GM04504 (cell line): ENCODE results near the gene RBFOX2.

Experiments
- DNase-seq: peaks from one replicate; pipeline ENCODE4 v3.0.0-alpha.2; 2012; ENCODE audit warnings: low read depth

The RBFOX2 gene

DNA sequence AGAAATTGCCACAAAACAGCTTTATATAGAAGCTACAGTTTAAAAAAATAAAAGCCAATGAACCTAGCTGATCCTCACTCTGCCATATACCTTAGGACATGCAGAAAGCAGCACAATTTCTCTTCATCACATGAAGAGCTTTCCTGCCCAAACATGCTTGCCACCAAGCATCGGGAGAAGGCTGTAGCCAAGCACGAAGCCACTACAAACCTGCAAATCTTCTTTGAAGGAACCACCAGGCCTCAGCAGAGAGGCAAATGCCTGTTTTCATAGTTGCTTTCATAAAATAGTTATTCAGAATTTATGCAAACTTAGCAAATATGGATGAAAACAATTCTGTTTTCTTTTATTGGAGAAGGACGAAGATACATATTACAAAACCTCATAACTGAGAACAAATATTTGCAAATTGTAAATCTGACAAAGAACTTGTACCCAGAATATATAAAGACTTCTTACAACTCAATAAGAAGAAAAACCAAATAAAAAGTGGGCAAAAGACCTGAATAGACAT lies 100.3 kb downstream of the RBFOX2 start:
- DNase-seq = no peak

DNA sequence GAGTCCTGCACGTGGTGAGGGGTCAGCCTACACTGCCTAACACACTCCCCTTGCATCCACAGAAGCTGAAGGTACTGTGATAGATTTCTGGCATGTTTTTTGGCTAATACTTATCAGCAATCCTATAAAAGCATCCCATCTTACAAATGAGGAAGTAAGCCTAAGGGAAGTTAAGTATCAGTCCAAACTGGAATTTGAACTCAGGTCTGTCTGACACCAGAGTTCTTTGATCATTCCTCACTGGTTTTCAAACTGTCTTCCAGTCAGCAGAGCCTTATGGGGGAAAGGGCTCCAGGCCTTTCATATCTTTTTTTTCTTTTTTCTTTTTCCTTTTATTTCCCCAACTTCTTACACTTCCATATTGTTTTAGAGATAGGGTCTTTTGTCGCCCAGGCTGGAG lies 105.6 kb downstream of the RBFOX2 start:
- no peak for DNase-seq

DNA sequence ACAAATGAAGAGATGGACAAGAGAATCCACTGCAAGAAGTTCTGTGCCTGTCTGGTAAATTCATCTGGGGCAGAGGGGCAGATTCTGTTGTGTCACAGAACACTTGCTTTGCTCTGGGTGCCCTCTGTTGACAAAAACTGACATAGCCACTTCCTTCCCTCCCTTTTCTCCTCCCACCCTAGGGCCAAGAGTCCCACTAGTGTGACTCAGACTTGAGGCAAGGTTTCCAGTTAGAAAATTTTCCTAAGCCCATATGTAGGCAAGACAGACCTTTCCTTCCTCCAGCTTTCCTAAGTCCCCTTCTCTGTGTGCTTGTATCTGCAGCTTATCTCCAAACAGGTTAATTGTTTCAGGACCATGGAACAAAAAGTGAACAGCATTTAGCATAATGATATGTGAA lies 106.8 kb downstream of the RBFOX2 start:
- peak; percentile 87 for DNase-seq

DNA sequence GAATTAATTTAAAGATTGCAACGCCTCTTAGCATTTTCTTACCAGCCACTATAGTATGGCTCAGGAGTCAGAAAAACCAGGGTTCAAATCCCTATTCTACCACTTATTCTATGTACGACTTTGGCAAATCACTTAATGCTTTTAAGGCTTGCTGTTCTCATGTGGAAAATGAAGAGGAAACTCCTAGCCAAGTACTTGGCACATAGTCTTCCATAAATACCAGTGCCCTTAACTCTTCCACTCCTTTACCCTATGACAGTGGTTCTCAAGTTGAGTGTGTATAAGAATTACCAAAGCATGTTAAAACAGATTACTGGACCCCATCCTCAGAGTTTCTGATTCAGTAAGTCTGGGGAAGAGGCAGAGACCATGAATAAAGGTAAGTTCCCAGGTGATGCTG lies 107.6 kb downstream of the RBFOX2 start:
- DNase-seq = no peak

DNA sequence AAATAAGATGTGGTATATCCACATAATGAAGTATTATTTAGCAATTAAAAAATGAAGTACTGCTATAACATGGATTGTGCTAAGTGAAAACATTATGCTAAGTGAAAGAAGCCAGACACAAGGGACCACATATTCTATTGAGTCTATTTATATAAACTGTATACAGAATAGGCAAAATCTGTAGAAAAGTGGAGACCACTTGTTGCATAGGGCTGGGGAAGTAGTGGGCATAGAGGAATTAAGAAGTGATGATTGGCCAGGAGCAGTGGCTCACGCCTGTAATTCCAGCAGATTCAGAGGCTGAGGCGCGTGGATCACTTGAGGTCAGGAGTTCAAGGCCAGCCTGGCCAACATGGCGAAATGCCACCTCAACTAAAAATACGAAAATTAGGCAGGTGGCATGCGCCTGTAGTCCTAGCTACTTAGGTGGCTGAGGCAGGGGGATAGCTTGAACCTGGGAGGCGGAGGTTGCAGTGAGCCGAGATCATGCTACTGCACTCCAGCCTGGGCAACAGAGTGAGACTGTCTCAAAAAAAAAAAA lies 109.6 kb downstream of the RBFOX2 start:
- DNase-seq = no peak

DNA sequence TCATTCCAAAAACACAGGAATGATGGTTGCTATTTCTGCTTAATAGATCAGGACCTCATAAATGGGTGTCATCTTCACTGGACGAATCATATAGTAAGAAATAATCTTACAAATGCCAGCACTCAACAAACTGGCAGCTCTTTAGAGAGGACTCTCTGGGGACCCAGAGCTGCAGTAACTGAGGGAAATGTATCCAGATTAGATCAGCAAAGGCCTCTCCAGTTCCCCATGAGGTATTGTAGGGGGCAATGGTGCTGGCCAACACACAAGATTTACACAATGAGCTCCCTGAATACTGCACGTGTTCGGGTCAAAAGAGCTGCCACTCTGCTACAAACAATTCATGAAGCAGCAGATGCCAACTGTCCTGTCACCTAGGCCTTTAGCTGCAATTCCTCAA lies 110.2 kb downstream of the RBFOX2 start:
- no peak for DNase-seq

DNA sequence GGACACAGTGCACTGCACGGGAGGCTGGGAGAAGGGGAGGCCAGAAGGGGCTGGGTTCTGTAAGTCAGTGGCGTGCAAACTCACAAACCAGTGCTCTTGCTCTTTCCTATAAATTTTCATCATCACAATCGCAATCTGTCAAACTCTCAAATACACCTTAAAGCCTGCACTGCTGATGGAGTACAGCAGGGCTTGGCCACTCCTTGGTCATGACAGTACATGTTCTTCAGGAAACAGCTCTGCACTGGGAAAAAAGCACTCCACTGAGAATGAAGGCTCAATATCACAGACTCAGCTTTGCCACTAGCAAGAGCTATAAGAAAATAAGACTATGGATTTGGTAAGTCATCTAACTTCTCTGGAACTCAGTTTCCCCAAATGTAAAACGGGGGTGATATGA lies 111.0 kb downstream of the RBFOX2 start:
- no peak for DNase-seq

DNA sequence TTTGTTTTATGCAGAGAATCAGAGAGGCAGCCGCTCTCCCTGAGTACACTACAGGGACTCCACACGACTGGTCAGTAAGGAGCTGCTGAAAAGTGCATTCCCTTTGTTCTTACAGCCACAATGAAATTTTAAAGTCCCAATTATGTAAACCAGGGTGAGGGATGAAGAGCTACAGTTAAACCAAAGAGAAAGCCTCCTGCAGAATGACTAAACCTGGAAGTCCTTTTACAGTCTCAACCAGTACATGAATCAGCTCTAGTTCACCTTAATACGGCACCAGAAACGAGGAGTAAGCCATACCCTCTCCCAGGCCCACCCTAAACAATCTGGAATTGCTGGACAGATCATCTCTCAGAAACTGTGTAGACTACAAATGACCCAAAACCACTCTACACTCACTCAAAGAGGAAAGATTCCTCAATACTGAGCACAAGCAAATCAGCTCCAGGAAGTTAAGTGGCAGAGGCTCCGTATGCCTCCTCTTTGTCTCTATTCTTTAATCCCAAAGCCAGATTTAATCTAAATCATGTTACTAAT lies 113.1 kb downstream of the RBFOX2 start:
- no peak for DNase-seq

DNA sequence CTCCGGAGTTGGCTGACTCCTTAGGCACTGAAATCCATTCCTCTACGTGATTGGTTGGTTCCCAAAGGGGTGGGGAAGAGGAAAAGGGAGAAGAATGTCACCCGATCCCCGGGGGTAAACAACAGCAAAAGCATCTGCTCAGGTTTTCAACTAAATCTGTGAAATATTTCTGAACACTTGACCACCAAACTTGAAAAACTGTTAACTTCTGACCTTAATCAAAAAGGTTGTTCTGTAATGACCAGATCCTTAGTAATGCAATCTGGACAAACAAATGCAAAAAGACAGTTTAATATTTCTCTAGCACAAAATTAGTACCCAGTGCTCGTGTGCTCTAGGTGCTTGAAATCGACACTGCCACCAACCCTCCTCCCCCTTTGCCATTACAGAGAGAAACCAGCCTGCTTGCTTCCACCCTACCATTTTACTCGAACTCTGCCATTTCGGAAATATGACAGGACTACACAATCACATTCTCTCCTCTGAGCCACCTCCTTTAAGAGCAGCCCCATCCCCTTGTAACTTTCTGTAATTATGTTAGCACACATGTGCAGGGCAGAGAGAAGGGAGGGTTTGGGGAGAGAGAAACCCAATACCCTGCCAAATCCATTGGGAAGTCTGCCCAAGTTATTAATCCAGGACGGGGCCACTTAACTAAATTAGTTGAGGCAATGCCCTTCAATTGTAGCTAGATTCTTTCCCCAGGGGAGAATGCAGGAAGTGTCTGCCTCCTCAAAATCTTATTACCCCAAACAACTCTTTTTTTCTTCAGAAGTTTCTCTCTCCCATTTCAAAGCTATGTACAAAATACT lies 113.8 kb downstream of the RBFOX2 start:
- DNase-seq = peak; percentile 83

DNA sequence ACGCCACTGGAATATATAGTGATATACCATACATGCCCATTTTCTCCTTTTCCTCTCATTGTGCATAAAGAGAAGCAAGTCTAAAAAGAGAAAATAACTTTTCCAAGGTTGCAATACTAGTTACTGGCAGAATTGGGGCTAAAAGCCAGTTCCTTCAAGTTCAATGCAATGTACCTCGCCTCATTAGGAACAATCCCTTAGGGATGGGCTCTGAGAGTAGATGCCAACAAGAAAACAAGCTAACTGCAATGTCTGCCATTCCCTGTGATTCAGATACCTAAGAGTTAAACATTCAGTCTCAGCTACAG lies 114.3 kb downstream of the RBFOX2 start:
- DNase-seq = no peak

DNA sequence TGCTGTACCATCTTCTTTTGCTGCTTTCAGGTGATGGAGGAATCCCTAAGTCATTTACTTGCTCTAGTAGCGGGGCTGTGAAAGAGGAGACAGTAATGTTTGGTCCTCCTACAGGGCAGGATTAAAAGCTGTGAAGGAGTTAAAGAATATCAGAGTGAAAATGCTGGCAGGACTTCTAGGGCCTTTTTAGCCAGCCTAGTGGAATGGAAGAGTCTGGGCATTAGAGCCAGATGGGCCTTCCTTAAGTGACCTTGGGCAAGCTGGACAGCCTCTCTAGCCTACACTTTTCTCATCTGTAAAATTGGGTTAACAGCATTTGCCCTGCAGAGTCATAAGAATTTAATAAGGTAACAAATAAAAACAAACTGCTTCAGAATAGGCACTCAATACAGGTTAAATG lies 114.7 kb downstream of the RBFOX2 start:
- DNase-seq = no peak

DNA sequence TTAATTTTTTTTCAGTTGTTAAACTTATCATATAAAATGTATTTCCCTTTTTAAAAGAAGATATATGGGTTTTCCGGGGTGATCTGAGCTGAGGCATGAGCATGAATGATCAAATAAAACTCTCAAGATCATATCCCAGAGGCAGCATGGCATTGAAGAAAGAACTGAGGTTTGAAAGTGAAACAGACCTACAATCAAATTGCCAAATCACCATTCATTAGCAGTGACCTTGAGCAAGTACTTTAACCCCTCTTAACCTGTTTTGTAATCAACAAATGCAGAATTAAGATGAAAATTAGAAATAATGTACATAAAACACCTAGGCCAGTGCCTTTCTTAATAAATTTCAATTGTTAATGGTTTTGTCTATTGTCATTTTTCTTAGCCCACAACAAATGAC lies 116.0 kb downstream of the RBFOX2 start:
- no peak for DNase-seq

DNA sequence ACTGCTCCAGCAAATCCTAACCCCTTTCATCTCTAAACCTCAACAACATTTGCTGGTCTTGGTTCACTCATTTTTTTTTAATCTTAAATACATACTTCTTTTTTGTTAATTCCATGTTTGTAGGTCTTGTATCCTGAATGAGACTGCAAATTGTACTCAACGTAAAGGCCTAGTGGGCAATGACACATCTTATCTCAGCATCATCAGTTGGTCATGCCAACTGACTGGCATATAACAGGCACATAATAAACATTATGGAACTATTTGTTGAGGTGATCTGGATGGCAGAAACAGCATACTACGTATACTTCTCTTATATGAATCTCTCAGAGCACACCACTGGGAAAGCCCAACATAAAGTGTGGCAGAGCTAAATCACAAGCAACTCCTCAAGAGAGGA lies 116.7 kb downstream of the RBFOX2 start:
- no peak for DNase-seq

DNA sequence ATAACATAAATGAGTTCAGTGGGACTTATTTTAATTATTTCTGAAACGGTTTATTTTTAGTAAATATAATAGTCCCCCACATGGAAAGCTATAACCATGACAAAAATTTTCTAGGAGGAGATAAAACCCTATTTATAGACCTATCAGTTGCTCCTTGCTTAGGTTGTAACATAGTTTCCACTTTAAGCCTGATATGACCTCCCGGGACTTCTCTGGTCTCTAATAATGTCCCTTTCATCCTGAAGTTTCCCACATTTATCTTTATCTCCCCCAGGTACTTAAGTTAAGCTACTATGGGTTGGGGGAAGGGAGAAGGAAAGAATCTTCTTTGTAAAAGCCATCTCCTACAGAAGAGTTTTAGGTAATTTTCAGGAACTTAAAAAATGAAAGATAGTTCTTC lies 117.7 kb downstream of the RBFOX2 start:
- no peak for DNase-seq

DNA sequence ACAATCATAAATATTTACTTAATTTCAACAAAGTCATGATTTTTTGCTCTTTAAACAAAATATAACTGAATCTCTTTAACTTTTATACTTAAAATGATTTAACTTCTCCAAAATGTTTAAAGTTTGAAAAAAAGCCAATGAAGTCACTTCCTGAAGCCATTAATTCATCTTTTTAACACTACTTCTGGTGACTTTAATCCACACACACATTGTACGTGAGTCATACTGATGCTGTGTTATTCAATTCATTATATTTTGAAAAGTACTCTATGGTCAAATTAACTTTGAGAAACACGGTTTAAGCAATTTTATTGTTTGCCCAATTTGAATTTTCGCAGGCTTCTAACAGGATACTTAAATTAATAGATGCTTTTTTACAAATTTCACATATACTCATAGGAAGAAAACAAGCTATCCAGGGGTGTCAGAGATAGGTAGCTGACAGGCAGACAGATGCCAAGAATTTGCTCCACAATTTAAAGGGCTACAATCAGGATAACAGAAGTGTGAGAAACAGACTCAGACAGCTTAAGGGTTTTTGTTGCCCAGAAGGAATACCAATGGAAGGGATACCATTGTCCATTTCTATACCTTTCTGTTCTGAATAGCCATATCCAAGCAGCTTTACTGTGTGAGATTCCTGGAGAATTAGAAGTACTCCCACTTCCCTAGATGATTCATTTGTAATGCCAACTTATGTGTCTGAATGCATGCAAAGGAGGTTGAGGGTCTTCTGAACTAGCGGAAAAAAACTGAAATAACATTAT lies 118.4 kb downstream of the RBFOX2 start:
- DNase-seq = no peak

DNA sequence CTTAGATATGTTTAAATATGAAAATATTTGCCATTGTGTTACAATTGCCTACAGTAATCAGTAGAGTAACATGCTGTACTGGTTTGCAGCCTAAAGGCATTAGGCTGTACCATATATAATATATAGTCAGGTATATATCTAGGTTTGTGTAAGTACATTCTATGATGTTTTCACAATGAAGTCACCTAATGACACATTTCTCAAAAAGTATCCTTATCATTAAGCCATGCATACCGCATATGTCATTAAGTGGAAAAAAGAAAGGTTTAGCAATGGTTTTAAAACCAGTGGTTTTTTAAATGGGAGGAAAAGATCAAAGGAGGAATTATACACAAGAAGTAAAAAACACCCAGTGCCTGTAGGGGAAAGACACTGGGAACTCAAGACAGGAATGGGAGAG lies 122.7 kb downstream of the RBFOX2 start:
- no peak for DNase-seq

DNA sequence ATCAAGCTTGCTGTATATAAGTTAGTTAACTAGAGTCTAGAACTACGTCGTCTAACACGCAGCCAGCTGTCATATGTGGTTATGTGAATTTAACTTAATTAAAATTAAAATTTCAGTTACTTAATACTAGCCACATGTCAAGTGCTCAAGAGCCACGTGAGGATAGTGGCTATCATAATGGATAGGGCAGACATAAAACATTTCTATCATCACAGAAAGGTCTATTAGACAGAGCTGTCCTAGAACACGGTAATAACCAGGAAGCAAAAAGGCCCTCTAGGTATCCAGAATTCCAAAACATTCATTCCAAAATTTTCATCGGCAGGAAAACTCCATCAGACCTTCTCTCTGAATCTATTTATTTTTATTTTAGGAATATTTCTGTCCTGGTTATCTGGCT lies 123.9 kb downstream of the RBFOX2 start:
- DNase-seq = no peak

DNA sequence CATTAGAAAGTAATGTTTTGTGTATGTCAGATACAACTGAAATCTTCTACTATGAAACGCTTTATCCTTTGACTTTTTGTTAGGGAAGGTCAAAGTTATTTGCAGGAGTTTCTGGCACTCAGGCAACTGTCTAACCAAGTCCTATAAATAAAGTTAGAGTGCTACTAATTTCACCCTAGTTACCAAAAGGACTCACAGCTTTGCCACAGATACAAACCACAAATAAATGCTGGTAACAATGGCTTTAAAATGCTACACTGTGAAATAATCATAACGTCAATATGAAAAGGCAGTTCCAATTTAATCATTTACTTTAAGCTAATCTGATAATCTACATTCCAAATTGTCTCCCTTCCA lies 124.3 kb downstream of the RBFOX2 start:
- DNase-seq = no peak

DNA sequence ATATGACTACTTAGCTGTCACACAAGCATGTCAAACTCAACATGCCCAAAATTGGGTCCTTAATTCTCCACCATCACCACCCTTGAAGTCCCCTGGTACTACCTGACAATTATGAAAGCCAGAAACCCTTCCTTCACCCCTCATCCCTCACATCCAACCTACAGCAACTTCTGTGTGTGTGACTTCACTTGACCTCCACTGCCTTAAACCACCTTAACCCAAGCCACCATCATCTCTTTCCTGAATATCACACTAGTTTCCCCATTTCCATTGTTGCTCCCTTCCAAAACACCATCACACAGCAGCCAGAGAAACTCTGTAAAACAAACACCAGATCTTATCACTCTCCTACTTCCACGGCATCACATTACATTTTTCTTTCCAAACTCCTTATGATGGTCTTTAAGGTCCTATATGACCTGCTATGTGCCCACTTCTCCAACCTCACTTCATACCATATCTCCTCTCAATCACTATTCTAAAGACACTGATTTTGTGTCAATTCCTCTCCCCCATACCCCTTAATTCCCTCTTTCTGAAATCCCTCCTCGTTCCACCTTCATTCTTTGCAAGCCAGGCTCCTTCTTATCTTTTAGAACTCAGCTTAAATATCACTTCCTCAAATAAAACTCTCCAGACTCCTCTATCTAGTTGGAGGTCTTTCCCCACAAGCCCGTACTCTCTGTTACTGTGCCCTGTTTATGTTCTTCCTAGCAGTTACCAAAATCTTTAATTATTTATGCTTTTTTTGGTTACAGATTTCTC lies 124.9 kb downstream of the RBFOX2 start:
- no peak for DNase-seq

DNA sequence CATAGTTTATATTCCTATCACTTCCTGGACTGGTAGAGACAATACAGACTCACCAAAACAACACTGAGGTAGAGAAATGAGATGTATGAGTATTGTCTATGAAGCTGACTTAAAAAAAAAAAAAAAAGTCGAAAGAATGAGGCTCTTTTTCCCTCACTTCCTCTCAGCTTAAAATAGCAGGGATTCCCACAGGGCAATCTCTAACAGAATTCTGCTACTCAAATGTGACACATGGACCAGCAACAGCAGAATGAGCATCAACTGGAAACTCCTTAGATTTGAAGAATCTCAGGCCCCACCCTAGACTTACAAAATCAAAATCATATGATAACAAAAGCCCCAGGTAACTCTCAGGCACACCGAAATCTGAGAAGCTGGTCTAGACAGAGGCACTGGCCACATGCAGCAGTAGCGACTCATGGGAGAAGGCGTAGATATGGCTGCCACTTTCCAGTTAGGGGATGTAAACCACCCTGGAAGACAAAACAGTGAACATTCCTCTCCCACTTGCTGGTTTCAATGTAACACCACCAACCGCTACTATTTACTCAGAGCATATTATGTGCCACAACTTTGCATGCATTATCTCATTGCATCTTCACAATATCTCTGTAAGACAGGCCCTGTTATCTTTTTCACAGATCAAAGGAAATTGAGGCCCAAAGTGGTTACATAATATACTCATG lies 128.0 kb downstream of the RBFOX2 start:
- no peak for DNase-seq

DNA sequence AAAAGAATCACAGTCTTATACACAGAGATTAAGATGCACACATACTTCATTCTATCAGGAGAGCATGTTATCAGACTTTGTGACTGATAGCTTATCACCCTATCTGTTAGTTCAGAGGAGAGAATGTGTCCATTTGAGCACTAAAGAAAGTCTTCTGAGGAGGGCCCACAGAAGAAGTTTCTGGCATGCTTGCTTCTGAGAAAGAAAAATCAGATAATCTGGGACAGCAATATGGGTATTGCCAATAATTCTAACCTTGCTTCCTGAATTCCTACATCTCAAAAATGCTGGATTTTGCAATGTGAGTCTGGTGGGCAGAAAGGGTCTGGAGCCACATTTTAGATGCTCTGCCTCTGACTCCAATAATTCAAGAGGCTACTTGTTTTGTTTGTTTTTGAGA lies 128.9 kb downstream of the RBFOX2 start:
- DNase-seq = no peak
